ENCODE data around the gene TBC1D14.
A peak's percentile ranks its signal among the peaks of the same experiment; 100 is the strongest.

Gene TBC1D14

DNA sequence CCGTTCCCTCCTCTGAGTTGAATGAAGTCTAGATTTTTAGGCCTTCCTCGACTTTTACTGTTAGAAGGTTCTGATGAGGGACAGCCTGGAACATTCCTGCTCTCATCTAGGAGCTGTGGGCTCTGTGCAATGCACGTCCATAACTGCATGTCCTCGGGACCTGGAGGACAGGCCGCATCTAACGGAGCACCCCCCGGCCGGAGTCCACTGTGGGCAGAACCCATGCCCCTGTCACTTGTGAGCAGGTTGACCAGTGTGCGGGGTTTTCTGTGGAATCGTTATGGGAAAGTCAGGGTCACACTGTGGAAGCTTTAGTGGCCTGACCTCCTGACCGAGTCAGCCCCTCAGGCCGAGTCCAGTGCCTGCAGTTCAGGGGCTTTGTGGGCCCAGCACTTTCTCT, 114.3 kb downstream of the TBC1D14 start:
- DNase-seq (no peak), ATAC-seq (no peak)

DNA sequence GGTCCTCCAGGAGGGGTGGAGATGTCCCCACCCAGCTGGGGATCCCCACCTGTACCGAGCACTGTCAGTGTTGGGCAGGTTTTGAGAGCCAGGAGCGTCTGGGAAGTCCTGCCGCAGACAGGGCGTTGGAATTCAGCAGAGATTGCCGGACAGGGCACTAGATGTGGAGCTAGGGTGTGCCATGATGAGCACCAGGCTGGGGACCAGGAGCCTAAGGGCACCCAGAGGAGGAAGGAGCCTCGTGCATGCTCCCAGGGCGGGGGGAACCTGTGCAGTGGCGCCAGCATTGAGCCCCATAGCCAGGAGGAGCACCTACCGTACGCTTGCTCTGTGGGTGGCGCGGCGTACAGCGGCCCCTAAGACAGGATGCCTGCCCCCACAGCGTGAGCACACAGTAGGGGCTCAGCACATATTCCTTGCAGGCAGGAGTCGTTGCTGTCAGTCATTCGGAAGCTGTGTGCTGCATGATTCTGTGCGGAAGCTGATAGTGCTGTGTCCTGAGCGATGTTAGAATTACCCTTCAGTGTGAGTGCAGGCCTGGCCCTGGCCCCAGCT, 114.8 kb downstream of the TBC1D14 start:
- ATAC-seq (no peak), DNase-seq (no peak)

DNA sequence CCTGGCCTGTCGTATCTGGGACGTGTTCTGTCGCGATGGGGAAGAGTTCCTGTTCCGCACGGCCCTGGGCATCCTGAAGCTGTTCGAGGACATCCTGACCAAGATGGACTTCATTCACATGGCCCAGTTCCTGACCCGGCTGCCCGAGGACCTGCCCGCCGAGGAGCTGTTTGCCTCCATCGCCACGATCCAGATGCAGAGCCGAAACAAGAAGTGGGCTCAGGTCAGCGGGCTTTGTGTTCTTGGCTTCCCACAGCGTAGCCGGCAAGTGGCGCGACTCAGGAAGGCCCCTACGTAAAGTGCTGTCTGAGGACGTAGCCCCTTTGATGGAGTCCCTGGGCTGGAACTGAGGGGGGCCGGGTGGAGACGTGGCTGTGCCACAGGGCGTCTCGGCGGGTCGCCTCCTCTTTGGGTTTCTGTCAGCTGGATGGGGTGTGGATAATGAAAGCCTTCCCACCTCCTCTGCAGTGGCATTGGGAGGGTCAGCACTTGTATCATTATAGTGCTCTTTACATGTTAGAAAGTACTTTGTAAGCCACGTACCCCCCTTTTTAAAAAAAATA, 115.5 kb downstream of the TBC1D14 start:
- no peak for DNase-seq
- ATAC-seq: no peak

DNA sequence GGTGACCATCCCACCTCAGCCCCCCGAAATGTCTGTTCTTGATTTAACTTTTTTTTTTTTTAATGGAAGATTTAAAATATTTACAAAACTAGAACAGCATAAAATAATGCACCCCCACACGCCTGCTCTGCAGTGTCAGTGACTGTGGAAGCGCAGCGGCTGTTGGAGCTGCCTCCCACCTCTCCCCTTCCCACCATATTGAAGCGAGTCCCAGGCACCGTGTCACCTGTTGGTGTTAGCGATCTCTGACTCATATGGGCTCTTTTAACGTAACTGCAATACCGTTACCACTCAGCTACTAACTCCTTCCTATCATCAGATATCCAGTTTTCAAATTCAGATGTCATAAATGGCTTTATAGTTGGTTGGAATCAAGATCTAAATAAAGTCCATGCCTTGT, 116.5 kb downstream of the TBC1D14 start:
- no peak for ATAC-seq

DNA sequence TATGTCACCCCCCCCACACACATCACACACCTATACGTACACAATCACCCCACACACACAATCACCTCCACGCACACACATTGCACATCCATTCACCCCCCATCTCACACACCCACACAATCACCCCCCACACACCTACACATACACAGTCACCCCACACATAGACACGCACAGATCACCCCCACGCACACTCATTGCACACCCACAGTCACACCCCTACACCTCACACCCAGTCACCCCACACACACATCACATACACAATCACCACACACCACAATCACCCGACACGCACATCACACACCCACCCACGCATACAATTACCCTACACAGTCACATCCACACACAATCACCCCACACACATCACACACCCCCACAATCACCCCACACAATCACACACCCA, 117.7 kb downstream of the TBC1D14 start:
- ATAC-seq: no peak

More for the DNA sequence above, 116.5 kb downstream of the TBC1D14 start:
- no peak for DNase-seq

DNA sequence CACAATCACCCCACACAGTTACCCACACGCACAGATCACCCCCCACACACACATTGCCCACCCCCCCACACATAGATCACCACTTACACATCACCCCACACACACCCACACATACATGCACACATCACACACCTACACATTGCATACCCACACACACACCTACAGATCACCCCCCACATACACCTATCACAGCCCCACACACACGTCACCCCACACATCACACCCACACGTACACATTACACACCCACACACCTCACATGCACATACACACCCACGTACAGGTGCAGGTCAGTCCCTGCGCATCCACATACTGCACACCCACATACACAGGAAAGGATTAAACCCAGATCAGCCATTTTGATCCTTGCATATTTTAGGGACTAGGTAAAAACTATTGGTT, 118.3 kb downstream of the TBC1D14 start:
- DNase-seq (no peak), ATAC-seq (no peak)

More for the DNA sequence above, 117.7 kb downstream of the TBC1D14 start:
- no peak for DNase-seq

DNA sequence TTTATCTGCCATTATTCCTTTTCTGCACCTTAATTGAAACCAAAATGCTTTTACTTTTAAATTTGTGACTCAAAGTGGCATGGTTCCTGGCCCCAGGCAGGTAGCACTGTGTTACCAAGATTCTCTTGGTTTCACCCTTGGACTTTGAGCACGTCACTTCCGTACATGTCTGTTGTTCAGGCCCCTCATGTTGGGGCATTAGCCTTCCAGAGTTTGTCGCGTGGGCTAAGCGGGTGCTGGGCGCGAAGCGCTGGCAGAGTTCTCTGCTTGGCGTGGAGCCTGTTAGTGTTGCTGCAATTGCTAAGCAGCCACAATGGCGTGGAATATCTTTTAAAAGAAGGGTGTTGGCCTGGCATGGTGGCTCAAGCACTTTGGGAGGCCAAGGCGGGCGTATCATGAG, 119.6 kb downstream of the TBC1D14 start:
- no peak for ATAC-seq
- no peak for DNase-seq

DNA sequence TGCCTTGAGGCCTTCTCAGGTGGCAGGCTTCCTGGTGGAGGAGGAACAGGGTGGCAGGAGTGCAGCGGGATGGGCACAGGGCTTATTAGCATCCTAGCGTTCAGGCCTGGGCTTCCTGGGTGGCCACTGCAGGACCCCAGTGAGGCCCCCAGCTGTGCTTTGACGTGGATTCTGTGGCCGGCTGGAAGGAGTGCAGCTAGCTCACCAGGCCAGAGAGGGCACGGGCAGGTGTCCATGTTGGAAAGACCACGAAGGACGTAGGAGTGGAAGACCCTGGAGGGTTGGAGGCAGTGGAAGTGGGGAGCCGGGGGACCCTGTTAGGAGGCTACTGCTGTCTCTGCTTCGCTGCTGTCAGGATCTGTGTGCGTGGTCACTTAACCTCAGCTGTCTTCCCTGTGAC, 120.3 kb downstream of the TBC1D14 start:
- no peak for ATAC-seq
- DNase-seq: no peak

DNA sequence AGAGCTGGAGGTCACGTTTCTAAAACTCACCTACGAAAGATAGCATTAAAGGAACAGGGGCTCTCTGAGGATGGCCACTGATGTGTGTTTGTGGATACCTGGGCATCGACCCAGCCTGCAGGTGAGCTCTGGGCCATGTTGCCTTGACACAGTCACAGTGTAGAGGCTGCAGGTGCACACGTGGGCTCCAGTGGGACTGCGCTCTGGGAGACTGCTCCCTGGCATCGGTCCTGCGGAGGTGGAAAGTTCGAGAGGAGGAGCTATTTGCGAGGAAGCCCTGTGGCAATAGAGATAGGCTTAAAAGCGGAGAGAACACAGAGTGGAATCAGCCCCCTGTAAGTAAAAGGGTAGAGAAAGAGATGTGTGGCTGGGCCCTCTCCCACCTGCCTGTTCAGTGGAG, 121.2 kb downstream of the TBC1D14 start:
- no peak for DNase-seq
- ATAC-seq: no peak

DNA sequence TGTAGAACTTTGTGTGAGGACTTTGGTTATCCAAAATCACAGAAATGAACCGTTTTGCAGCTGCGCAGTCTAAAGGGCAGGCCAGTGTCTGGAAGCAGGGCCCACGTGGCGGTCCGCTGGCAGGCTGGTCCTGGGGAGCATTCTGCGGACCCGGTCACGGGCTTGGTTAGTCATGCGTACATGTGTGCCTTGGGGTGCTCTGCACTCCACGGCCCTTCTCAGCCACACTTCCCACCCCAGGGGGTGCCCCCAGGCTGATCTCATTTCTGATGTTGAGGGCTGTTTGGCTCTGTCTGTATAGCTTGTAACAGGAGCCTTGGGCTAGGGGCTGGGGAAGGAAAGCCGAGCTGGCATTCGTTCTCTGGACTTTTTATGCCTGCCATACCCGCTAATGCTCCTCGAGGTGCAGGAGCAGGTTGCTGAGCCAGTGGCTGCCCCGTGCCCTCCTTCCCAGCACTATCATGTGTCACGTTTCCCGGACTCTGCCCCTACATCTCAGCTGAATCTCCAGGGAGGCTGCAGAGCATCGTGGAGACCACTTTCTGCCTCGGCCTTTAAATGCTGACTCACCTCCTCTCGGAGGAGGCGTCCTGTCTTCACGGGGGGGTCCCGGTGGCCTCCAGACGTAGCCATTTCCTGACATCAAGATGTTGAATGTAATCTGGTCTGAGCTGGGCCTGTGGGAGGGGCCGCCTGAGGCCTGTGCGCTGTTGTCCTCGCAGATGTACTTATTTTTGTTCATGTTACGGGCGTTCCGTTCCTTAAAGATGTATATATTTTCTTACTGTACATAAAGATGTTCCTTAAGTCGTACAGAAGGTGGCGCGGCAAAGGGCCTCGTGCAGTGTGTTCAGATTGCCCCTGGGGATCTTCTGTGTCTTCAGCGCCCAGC, 122.2 kb downstream of the TBC1D14 start:
- ATAC-seq: no peak
- no peak for DNase-seq

DNA sequence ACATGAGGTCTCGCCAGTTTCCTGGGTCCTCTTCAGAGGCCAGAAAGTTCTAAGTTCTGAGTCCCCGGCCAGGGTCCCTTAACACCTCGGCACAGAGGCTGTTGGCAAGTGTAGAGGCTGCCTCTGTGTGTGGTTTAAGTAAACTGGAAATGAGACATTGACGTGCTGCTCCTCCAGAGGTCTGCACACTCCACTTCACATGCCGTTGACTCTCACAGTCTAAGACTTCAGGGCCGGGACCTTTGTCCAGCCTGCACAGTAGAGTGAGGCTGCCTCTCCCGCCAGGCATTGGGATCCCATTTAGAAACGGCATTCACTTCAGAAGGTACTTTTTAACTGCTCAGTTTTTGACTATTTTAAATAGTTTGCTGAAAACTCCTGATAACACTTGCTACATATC, 123.0 kb downstream of the TBC1D14 start:
- DNase-seq (no peak), ATAC-seq (no peak)

DNA sequence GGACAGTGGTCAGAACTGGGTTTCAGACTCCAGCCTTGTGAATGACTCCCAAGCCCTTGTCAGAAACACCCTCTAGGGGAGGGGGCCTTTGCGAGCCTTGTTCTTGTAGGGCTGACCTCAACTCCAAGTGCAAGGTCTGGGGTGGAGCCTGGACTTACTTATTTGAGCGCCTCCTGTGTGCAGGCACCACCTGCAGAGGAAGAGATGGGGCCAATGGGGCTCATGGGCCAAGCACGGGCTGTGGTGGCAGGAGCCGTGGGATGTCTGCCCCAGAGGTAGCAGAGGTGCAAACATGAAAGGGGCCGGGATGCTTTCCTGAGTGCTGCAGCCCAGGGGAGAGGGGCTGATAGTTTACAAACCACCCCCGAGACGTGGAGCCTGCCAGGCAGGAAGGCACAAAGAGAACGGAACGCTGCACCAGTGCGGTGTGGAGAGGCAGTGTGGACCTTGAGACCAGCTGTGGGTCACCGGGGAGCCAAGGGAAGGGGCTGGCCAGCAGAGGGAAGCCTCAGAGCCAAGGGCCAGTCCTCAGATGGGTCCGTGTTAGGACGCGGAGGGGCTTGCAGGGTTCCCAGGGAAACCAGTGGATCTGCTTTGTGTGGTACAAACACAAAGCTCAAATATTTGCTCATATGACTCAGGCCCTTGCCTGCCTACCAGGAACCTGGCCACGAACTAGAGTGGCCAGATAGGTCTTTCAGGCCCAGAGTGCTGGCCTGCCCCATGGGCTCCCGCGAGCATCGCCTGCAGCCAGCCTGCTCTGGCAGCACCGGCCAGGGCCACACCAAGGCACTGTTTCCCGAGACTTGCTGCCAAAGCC, 124.8 kb downstream of the TBC1D14 start:
- DNase-seq: no peak
- no peak for ATAC-seq

DNA sequence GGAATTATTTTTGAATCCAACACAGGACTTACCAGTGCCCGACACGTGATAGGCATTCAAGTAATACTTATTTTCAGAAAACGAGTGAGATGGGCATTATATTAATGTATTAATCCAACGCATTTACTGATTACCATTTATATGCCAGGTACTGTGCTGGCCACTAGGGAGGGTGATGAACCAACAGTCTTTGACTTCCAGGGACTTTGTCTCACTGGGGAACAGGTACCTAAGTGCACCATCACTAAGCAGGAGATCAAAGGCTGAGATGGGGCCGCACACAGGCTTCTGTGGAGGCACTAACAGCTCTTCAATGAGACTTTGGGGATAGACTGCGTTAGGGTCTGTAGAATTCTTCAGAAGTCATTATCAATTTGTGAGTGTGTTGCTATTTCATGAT, 127.8 kb downstream of the TBC1D14 start:
- ATAC-seq: no peak

DNA sequence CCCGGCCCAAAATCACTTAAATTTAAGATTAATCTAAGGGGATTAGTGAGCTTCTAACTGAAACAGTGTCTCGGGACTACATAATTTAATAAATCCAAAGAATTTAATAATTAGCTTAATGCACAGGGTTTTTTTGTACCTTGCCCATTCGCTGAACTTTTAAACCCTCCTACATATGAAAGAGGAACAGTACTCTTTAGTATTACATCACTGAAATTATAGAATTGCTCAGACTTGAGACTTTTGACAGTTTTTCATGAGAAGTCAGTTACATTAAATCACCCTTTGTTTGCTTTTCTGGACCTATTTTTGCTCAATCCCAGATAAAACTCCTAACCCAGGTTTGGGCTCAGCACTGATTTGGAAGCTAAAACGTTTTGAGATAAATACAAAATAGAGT, 131.1 kb downstream of the TBC1D14 start:
- ATAC-seq: no peak

More for the DNA sequence above, 127.8 kb downstream of the TBC1D14 start:
- no peak for DNase-seq

DNA sequence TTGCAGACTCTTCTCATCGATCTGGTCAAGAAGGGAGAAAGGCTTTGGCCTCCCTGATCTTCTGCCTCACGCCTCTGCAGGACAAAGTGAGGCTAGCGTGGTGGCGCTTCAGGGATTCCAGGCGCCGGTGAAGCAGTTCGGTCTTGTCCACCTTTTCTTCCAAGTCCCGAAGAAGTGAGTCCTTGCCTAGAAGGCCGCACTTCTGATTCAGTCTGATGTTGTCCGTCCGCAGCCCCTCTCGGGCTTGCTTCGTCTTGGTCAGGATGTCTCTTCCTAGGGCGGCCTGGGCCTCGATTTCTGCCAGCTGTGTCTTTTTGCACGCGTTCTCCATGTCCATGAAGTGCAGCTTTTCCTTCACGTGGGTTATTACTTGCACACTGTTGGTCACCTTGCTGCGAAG, 131.6 kb downstream of the TBC1D14 start:
- no peak for DNase-seq
- no peak for ATAC-seq

More for the DNA sequence above, 131.1 kb downstream of the TBC1D14 start:
- no peak for DNase-seq

DNA sequence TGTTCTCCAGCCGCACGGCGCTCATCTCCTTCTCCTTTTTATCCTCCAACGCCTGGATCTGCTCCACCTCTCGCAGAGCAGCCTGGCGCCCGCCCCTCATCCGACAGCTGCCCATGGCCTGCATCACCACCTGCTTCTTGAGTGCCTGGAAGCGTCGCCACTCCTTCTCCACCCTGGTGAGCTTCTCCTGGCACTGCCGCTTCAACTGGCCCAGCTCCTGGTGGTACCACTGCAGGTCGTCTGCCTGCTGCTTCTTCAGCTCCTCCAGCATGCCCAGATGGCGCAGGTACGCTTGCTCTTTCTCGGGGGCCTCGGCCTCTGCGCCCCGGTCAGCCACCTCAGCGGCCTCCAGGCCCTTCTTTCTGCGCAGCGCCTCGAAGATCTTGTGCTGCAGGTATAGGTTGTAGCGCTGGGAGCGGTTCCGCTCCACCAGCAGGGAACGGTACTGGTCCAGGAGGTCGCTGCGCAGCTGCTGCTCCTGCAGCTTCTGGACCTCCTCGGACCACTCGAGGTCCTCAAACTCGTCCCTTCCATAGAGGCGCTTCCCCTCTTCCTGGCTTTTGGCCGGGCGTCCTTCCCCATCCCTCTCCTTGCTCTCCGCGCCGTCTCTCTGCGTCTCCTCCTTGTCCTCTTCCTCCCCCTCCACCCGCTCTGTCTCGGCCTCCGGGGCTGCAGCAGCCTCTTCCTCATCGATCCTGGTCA, 132.3 kb downstream of the TBC1D14 start:
- no peak for DNase-seq

DNA sequence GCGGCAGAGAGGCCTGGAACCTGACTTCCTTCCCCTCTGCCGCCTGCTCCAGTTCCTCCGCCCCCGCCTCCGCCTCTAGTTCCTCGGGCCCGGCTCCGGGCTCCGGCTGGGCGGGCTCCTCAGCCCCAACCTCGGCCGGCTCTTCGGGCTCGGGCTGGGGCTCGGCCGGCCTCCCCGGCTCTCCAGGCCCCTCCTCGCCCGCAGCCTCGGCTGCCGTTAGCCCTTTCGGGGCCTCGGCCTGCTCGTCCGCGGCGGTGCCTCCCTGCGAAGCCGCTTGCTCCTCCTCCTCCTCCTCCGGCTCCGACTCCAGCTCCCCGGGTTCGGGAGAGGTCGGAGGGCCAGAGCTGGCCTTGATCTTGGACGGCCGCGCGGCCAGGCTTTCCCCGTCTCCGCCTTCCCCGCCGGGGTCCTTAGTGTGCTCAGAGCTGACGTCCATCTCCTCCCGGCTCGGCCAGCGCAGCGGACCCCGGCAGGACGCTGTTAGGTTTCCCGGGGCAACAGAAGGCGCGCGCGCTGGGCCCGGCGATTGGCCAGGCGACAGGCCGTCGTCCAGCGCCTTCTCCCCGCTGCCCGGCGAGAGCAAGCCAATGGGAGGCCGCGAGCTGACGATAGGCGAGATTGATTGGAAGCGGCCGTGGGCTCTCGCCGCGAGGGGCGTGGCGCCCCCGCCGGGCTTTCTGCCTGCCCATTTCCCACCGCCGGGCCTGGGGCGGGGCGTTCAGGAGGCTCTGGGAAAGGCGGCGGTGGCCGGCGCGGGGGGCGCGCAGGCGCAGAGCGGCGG, 133.1 kb downstream of the TBC1D14 start:
- peak; percentile 93 for ATAC-seq

More for the DNA sequence above, 132.3 kb downstream of the TBC1D14 start:
- ATAC-seq: no peak

DNA sequence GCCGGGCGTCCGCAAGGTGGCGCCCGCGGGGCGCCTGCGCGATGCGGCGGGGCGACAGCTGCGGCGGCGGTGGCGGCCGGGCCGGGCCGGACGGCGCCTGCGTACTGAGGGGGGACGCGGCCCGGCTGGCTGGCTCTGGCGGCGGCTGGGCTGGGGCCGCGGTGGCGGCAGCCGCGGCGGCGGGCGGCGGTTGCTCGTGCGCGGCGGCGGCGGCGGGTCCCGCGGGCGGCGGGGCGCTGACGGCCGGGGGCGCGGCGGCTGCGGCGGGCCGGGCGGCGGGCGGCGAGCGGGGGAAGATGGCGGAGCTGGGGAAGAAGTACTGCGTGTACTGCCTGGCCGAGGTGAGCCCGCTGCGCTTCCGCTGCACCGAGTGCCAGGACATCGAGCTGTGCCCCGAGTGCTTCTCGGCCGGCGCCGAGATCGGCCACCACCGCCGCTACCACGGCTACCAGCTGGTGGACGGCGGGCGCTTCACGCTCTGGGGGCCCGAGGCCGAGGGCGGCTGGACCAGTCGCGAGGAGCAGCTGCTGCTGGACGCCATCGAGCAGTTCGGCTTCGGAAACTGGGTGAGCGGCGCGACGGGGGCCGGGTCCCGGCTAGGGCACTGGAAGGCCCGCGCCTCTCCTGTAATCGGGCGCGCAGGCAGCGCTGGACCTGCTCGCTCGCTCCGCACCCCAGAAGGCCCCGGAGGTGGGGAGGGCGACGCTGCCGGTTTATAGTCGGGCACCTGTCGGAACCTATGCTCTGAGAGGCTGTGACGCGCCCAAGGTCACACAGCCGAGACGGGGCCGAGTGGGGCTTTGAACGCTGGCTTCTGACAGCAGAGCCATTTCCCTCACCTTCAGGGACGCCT, 133.9 kb downstream of the TBC1D14 start, which contains the start of gene TADA2B:
TADA2B (plus strand) TSS at position 89 of the 853 bp plus-strand sequence; CDS start at position 297, 208 bp downstream.
- peak; percentile 56 for DNase-seq
- peak; percentile 48 for ATAC-seq

More for the DNA sequence above, 133.1 kb downstream of the TBC1D14 start:
- DNase-seq: peak; percentile 95

DNA sequence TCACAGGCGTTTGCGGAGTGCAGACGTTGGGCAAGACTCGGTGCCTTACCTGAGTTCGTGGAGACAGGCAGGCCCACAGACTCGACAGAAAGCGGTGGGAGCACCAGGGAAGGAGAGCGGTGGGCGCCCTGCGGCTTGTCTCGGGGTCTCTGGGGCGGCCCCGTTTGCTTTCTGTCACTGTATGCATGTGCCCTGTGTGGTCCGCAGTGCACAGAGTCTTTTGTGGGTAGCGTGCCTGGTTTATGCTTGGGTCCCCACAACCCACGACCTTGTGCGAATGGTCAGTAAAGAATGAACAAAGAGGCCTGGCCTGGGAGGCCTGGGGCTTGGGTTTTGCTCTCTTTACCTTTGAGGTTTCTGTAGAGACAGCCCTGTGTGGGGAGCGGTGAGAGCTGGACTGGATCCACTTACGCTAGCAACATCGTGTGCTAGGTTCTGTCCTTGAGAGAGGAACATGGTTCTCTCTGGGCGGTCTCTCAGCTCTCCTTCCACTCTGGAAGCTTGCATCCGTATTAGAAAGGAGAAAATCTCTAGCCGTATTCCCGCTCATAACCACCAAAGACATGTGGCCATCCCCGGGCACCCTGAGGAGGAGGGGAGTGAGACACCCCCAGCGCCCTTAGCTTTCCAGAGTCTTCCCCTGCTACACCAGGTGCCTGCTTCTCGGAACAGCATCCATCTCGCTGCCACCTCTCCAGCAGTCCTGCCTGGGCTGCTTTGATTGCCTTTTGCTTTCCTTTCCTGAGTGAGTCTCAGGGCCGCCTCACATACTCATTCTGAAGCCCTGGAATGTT, 134.7 kb downstream of the TBC1D14 start:
- no peak for DNase-seq
- no peak for ATAC-seq

Measured in stimulated activated naive CD8-positive, alpha-beta T cell treated with anti-CD3 and anti-CD28 coated beads, Interleukin-15, Interleukin-2, amounts not matched to agents 100 U/mL and 50 U/mL, for 24 hours (primary cell).